ENCODE data around the gene ARL8A. TPM values are rescaled to one million over a fixed set of nuclear protein-coding genes. Genes with fewer than 3 reads are reported as not detected.
A peak's percentile ranks its signal among the peaks of the same experiment; 100 is the strongest.

ARL8A gene
- total RNA-seq, 1 experiment from 2014 or later: 45.6 TPM

GRCh38 chr1:202172015-202172355, 27.4 kb upstream of the ARL8A start:
- CTCF ChIA-PET: no interaction called here
- TF ChIP-seq POLR2AphosphoS5 (IDR thresholded peaks at IDR 0.05; ENCODE audit: low read depth, low read length) (no peak), SRF (IDR thresholded peaks at IDR 0.05; ENCODE audit: low read depth) (no peak), FOSL1 (IDR thresholded peaks at IDR 0.05; ENCODE audit: low read depth) (no peak), SP1 (IDR thresholded peaks at IDR 0.05; ENCODE audit: low read depth) (no peak), TCF7L2 (IDR thresholded peaks at IDR 0.05; ENCODE audit: borderline replicate concordance, extremely low read depth, insufficient read depth, insufficient read length) (no peak), ZBTB33 (IDR thresholded peaks at IDR 0.05; ENCODE audit: extremely low read depth, insufficient replicate concordance, low read length) (no peak), EZH2 (IDR thresholded peaks at IDR 0.05) (no peak), ATF3 (IDR thresholded peaks at IDR 0.05) (no peak), CEBPB (IDR thresholded peaks at IDR 0.05; ENCODE audit: low read depth) (no peak), EGR1 (IDR thresholded peaks at IDR 0.05; ENCODE audit: low read depth) (no peak), YY1 (IDR thresholded peaks at IDR 0.05; ENCODE audit: extremely low read depth, insufficient replicate concordance, low read depth, low read length) (no peak)
- Histone ChIP-seq H3K4me2 (ENCODE audit: low read length) (no peak overlapping the region), H3K9me2 (ENCODE audit: insufficient read depth) (no peaks in the 10 kb centered on the region), H3K9ac (ENCODE audit: low read length) (no peak overlapping the region), H3K4me1 (ENCODE audit: control insufficient read depth in 1 of 2, insufficient read depth in 2 of 2, low read length in 2 of 2) (no peaks in the 10 kb centered on the region), H3K27ac (ENCODE audit: low read depth, low read length) (no peak overlapping the region), H3K4me3 (replicated peaks in 1 of 2; ENCODE audit: low read depth in 1 of 2, low read length in 2 of 2) (no peak overlapping the region), H4K20me1 (ENCODE audit: insufficient read depth) (no peaks in the 10 kb centered on the region), H3K79me2 (ENCODE audit: insufficient read depth, low read length) (no peaks in the 10 kb centered on the region), H2AFZ (ENCODE audit: low read depth, low read length, poor library complexity, severe bottlenecking) (no peak overlapping the region), H3K27me3 (ENCODE audit: insufficient read depth, low read length) (no peaks in the 10 kb centered on the region), H3K36me3 (ENCODE audit: control insufficient read depth in 1 of 2, insufficient read depth in 2 of 2, low read length in 2 of 2) (no peaks in the 10 kb centered on the region), H3K9me3 (ENCODE audit: control insufficient read depth in 1 of 2, insufficient read depth in 1 of 2, low read depth in 1 of 2, low read length in 2 of 2) (no peaks in the 10 kb centered on the region)
- no TSS peak for BruUV-seq (replicated peaks)
- ATAC-seq (0 out of 2 replicates have a peak, but pooled peaks have one; percentile 33), DNase-seq (ENCODE audit: low read depth, low spot score) (no peak)
- POLR2A ChIA-PET: no interaction called here
- intact Hi-C loops (cut with micrococcal nuclease): no loop called here
- RAD21 ChIA-PET (ENCODE audit: low non-redundant PET in 1 of 2, low total read pairs in 2 of 2, uncharacterized antibody in 2 of 2, unreplicated experiment in 2 of 2): no interaction called here
